K562 (cell line): ENCODE measurements around the gene POLRMT. TPM values are rescaled to one million over a fixed set of nuclear protein-coding genes. Genes with fewer than 3 reads are reported as not detected.

Experiments
- ATAC-seq: fragments of 200-7000 bp; cut with Tn5 transposase; 3 replicates; pipeline ENCODE4 v1.9.1; 2020; ENCODE audit warnings: moderate library complexity
- BruUV-seq: library from RNA; stranded (reverse); fragments of 400-500 nt; replicated peaks from 2 replicates; lab custom pipeline; 2021; lab: Mats Ljungman, UMichigan
- CTCF ChIA-PET: fragments of 300-600 bp; formaldehyde crosslinking; extraction: SDS; loops from one replicate; lab custom pipeline; 2021; ENCODE audit warnings: low intra/inter-chr PET ratio; lab: Yijun Ruan, JAX
- POLR2A ChIA-PET: fragments of 300-600, 350-650 bp; sonication (Branson Sonifier 250); formaldehyde crosslinking; extraction: SDS; loops from one replicate; lab custom pipeline; 2021; ENCODE audit warnings: antibody characterized with exemption, inconsistent platforms; lab: Yijun Ruan, JAX
- DNase-seq, 4 experiments: peaks; one replicate each; pipeline versions ENCODE4 v3.0.0 to v3.0.0-alpha.2; 2011 to 2018; ENCODE audit warnings: low spot score in 3 of 4, mixed read lengths in 3 of 4; ENCODE audit errors: extremely low read depth in 1 of 4
- FAIRE-seq: peaks from 2 replicates; lab custom pipeline; 2011; peaks lifted over from hg19 to GRCh38; lab: Jason Lieb, UNC
- H2AFZ ChIP-seq: 2 replicates; pipeline ENCODE4 v1.6.0; 2011; ENCODE audit warnings: low read depth, low read length, control low read depth, inconsistent platforms
- H3K27ac ChIP-seq: fragments of 200-600 bp; 3 replicates; pipeline ENCODE4 v1.8.0; 2011; ENCODE audit warnings: low read depth, mild to moderate bottlenecking, control low read depth, inconsistent platforms, low read length, moderate library complexity, mixed read lengths; ENCODE audit errors: extremely low read depth
- H3K27me3 ChIP-seq, 2 experiments: fragments of 300-600 bp in 1 of 2; 2 replicates in 1 of 2; 3 replicates in 1 of 2; pipeline versions ENCODE4 v1.6.0 to v1.8.0; 2011; ENCODE audit warnings: inconsistent platforms in 2 of 2, low read length in 2 of 2, mild to moderate bottlenecking in 1 of 2, mixed read lengths in 1 of 2, moderate library complexity in 1 of 2; ENCODE audit not compliant: control insufficient read depth in 2 of 2, insufficient read depth in 2 of 2
- H3K36me3 ChIP-seq: fragments of 300-600 bp; 3 replicates; pipeline ENCODE4 v1.8.0; 2011; ENCODE audit warnings: mild to moderate bottlenecking, low read length, inconsistent platforms; ENCODE audit not compliant: control insufficient read depth, insufficient read depth
- H3K4me1 ChIP-seq, 2 experiments: fragments of 200-600 bp in 1 of 2; replicated peaks in 1 of 2; 2 replicates in 1 of 2; 3 replicates in 1 of 2; pipeline versions ENCODE4 v1.5.1 to v1.8.0; 2011; ENCODE audit warnings: inconsistent platforms in 2 of 2, low read length in 2 of 2, mild to moderate bottlenecking in 1 of 2, mixed read lengths in 1 of 2, moderate library complexity in 1 of 2; ENCODE audit not compliant: control insufficient read depth in 2 of 2, insufficient read depth in 2 of 2
- H3K4me2 ChIP-seq: 2 replicates; pipeline ENCODE4 v1.6.1; 2011; ENCODE audit warnings: low read length, control low read depth, inconsistent platforms, mixed read lengths; ENCODE audit not compliant: insufficient read depth
- H3K4me3 ChIP-seq: fragments of 200-600 bp; sonication (generic), shearing (Covaris generic); 2 replicates; pipeline ENCODE4 v1.5.1; 2016; ENCODE audit warnings: control low read depth, inconsistent platforms
- H3K79me2 ChIP-seq: fragments of 200-600 bp; 3 replicates; pipeline ENCODE4 v1.8.0; 2011; ENCODE audit warnings: low read length, inconsistent platforms; ENCODE audit not compliant: control insufficient read depth, insufficient read depth
- H3K9ac ChIP-seq, 2 experiments: 2 replicates each; pipeline versions ENCODE4 v1.6.0 to v1.6.1; 2011; ENCODE audit warnings: low read depth in 2 of 2, low read length in 2 of 2, control low read depth in 1 of 2, inconsistent platforms in 1 of 2, mild to moderate bottlenecking in 1 of 2, mixed read lengths in 1 of 2; ENCODE audit not compliant: insufficient read depth in 1 of 2
- H3K9me1 ChIP-seq: one replicate; pipeline ENCODE4 v1.6.0; 2011; ENCODE audit warnings: inconsistent platforms, mild to moderate bottlenecking, low read length, moderate library complexity; ENCODE audit not compliant: control insufficient read depth, insufficient read depth
- H3K9me3 ChIP-seq: replicated peaks from 2 replicates; pipeline ENCODE4 v1.5.1; 2011; ENCODE audit warnings: low read depth, low read length, inconsistent platforms; ENCODE audit not compliant: control insufficient read depth, insufficient read depth
- H4K20me1 ChIP-seq: replicated peaks from 2 replicates; pipeline ENCODE4 v1.6.1; 2011; ENCODE audit warnings: low read length, inconsistent platforms, mixed read lengths; ENCODE audit not compliant: control insufficient read depth, insufficient read depth
- COPS2 ChIP-seq: fragments of 450-650 bp; conservative IDR thresholded peaks from 2 replicates; pipeline ENCODE4 v1.6.1; 2016; ENCODE audit warnings: mild to moderate bottlenecking, moderate library complexity
- HLTF ChIP-seq: fragments of 450-650 bp; IDR thresholded peaks from 2 replicates; pipeline ENCODE4 v1.6.1; 2016
- NFE2L1 ChIP-seq: fragments of 450-650 bp; IDR thresholded peaks from 2 replicates; pipeline ENCODE4 v1.6.1; 2016; ENCODE audit warnings: missing genetic modification characterization, low read depth, mild to moderate bottlenecking, missing compliant biosample characterization, moderate library complexity, borderline replicate concordance
- NFIC ChIP-seq: fragments of 450-650 bp; IDR thresholded peaks from 2 replicates; pipeline ENCODE4 v1.6.1; 2017; ENCODE audit warnings: mild to moderate bottlenecking, inconsistent platforms
- POLR2G ChIP-seq: fragments of 200-400 bp; formaldehyde crosslinking; IDR thresholded peaks from 2 replicates; pipeline ENCODE4 v1.6.1; 2017; ENCODE audit warnings: low read depth, mild to moderate bottlenecking, antibody characterized with exemption, low read length, moderate library complexity
- SAFB ChIP-seq: fragments of 200-400 bp; formaldehyde crosslinking; IDR thresholded peaks from 2 replicates; pipeline ENCODE4 v1.6.1; 2017; ENCODE audit warnings: low read depth, low read length, borderline replicate concordance
- SMARCA4 ChIP-seq: fragments of 450-650 bp; IDR thresholded peaks from 2 replicates; pipeline ENCODE4 v1.6.1; 2016
- TFAM ChIP-seq: fragments of 250-450 bp; sonication (Bioruptor Pico); conservative IDR thresholded peaks from 2 replicates; pipeline ENCODE4 v1.5.0; 2021; ENCODE audit warnings: mild to moderate bottlenecking, moderate library complexity
- ZNF282 ChIP-seq: sonication (generic); formaldehyde crosslinking; IDR thresholded peaks from 2 replicates; pipeline ENCODE4 v1.8.1; 2023; ENCODE audit warnings: missing genetic modification reagents
- ZNF445 ChIP-seq: fragments of 250-450 bp; sonication (Bioruptor Pico); IDR thresholded peaks from 2 replicates; pipeline ENCODE4 v1.4.0; 2020; ENCODE audit warnings: low read depth, mild to moderate bottlenecking, moderate library complexity
- WGBS: fragments of 100-300 bp; shearing (Covaris generic); methylation state at CpG from one replicate; pipeline ENCODE4 v1.1.6; 2016; ENCODE audit warnings: low coverage, mixed read lengths; ENCODE audit not compliant: insufficient coverage; ENCODE audit errors: missing lambda C conversion rate; 5-methylcytosine and 5-hydroxymethylcytosine counted together
- in situ Hi-C: fragments of 300-500 bp; cut with MboI; formaldehyde crosslinking; loops from 4 replicates; pipeline ENCODE4 v1.15.0; 2018; ENCODE audit warnings: inconsistent platforms, mixed read lengths
- intact Hi-C: fragments of 100-400 bp; cut with micrococcal nuclease; formaldehyde crosslinking; loops from 2 replicates; pipeline ENCODE4 v1.14.2; 2022
- polyA plus RNA-seq, 8 experiments: library from polyadenylated mRNA; depleted of rRNA in 4 of 8; stranded (reverse) in 5 of 8; unstranded in 3 of 8; fragments of >200 nt; fragmentation: Nextera tagmentation in 2 of 8; fragmentation: Illumina TruSeq in 1 of 8; extraction: Ambion mirVana in 2 of 8; extraction: Trizol in 1 of 8; gene quantifications; 2 replicates each; pipeline versions ENCODE4 v1.2.1 to v1.2.3, GENCODE V29; 2011 to 2014; ENCODE audit warnings: inconsistent platforms in 1 of 8, missing spikeins in 1 of 8
- total RNA-seq, 7 experiments: library from RNA; depleted of rRNA in 6 of 7; stranded (reverse); fragments of >200 nt in 6 of 7; fragmentation: Illumina TruSeq in 2 of 7; extraction: Trizol in 2 of 7; gene quantifications; 2 replicates each; pipeline versions ENCODE4 v1.2.1 to v1.2.3, GENCODE V29; 2011 to 2021; ENCODE audit warnings: low replicate concordance in 1 of 7
- TF ChIP-seq, protein P1 (sequence below), 2 experiments: fragments of 450-650 bp; conservative IDR thresholded peaks; 2 replicates each; pipeline ENCODE4 v1.6.1; 2017; ENCODE audit warnings: mild to moderate bottlenecking in 2 of 2, moderate library complexity in 2 of 2
- TF ChIP-seq, protein P2 (sequence below): sonication (generic); formaldehyde crosslinking; IDR thresholded peaks from 2 replicates; pipeline ENCODE4 v1.8.1; 2023; ENCODE audit warnings: mild to moderate bottlenecking, missing genetic modification reagents
- TF ChIP-seq, protein P3 (sequence below): fragments of 450-650 bp; formaldehyde crosslinking; IDR thresholded peaks from 2 replicates; pipeline ENCODE4 v1.4.0; 2022; ENCODE audit warnings: missing genetic modification characterization

Gene POLRMT
- total and polyA plus RNA-seq, 9 of the 15 experiments (the other 6 are each of a cell fraction or from before 2014, with no cell fraction given), result 30.3 to 144 (median 68.0) TPM

GRCh38 chr19:609004-609346 lies 24.4 kb downstream of the POLRMT start:
- Histone ChIP-seq H3K4me2 (no peak overlapping the region), H3K9me3 (no peaks in the 10 kb centered on the region; the same call in 1 of the 2 replicates), H3K9me1 (no peaks in the 10 kb centered on the region), H3K27ac (no peak overlapping the region), H3K9ac (no peak overlapping the region), H3K4me1 (peaks cover 17 to 66% of the 10 kb centered on the region in 2 experiments), H2AFZ (no peak overlapping the region), H3K4me3 (no peak overlapping the region), H3K79me2 (no peaks in the 10 kb centered on the region)
- FAIRE-seq, result no peak
- no peak for ATAC-seq
- no peak for DNase-seq
- POLR2A ChIA-PET, result interaction anchor here (0.7 kb wide), 1 partner anchor 35 kb away, joined by 3 read pairs; no protein-coding TSS in a partner anchor
- CTCF ChIA-PET, result no interaction called here
- no TSS peak for BruUV-seq
- no peak for TF ChIP-seq SAFB
- TF ChIP-seq NFIC, result peak; percentile 71
- TF ChIP-seq POLR2G, result 0 out of 2 replicates have a peak, but pooled peaks have one; percentile 20
- TF ChIP-seq, protein P1, sequence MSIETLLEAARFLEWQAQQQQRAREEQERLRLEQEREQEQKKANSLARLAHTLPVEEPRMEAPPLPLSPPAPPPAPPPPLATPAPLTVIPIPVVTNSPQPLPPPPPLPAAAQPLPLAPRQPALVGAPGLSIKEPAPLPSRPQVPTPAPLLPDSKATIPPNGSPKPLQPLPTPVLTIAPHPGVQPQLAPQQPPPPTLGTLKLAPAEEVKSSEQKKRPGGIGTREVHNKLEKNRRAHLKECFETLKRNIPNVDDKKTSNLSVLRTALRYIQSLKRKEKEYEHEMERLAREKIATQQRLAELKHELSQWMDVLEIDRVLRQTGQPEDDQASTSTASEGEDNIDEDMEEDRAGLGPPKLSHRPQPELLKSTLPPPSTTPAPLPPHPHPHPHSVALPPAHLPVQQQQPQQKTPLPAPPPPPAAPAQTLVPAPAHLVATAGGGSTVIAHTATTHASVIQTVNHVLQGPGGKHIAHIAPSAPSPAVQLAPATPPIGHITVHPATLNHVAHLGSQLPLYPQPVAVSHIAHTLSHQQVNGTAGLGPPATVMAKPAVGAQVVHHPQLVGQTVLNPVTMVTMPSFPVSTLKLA (conservative IDR thresholded peaks at IDR 0.05), result no peak
- TF ChIP-seq, protein P2, sequence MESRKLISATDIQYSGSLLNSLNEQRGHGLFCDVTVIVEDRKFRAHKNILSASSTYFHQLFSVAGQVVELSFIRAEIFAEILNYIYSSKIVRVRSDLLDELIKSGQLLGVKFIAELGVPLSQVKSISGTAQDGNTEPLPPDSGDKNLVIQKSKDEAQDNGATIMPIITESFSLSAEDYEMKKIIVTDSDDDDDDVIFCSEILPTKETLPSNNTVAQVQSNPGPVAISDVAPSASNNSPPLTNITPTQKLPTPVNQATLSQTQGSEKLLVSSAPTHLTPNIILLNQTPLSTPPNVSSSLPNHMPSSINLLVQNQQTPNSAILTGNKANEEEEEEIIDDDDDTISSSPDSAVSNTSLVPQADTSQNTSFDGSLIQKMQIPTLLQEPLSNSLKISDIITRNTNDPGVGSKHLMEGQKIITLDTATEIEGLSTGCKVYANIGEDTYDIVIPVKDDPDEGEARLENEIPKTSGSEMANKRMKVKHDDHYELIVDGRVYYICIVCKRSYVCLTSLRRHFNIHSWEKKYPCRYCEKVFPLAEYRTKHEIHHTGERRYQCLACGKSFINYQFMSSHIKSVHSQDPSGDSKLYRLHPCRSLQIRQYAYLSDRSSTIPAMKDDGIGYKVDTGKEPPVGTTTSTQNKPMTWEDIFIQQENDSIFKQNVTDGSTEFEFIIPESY (CRISPR knock-in tag), result peak; percentile 31; the same call in 1 of the 2 replicates
- no peak for TF ChIP-seq ZNF445
- TF ChIP-seq ZNF282 (CRISPR knock-in tag), result no peak
- no peak for TF ChIP-seq NFE2L1 (tag)
- no peak for TF ChIP-seq COPS2
- TF ChIP-seq SMARCA4, result no peak
- TF ChIP-seq HLTF, result no peak
- TF ChIP-seq, protein P3, sequence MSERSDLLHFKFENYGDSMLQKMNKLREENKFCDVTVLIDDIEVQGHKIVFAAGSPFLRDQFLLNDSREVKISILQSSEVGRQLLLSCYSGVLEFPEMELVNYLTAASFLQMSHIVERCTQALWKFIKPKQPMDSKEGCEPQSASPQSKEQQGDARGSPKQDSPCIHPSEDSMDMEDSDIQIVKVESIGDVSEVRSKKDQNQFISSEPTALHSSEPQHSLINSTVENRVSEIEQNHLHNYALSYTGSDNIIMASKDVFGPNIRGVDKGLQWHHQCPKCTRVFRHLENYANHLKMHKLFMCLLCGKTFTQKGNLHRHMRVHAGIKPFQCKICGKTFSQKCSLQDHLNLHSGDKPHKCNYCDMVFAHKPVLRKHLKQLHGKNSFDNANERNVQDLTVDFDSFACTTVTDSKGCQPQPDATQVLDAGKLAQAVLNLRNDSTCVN (CRISPR knock-in tag), result no peak
- no peak for TF ChIP-seq TFAM (CRISPR knock-in tag)
- TF ChIP-seq, all 486 proteins: peak for 3
- Histone ChIP-seq H3K27me3 (no peaks in the 10 kb centered on the region), H4K20me1 (no peaks in the 10 kb centered on the region), H3K36me3 (peaks cover 12% of the 10 kb centered on the region; the same call in 2 of the 3 replicates)
- in situ Hi-C loops, result no loop called here
- intact Hi-C loops, result no loop called here
- 85% methylated on average over 9 of the region's 22 CpGs for WGBS
